H1 (cell line): ENCODE measurements around the gene CCDC197.

Source experiments
- ATF2 ChIP-seq: IDR thresholded peaks from 2 replicates; pipeline ENCODE4 v1.6.1; 2012; ENCODE audit warnings: low read length, inconsistent platforms
- GABPA ChIP-seq: IDR thresholded peaks from 2 replicates; pipeline ENCODE4 v1.6.1; 2011; ENCODE audit warnings: mild to moderate bottlenecking, low read length, moderate library complexity, borderline replicate concordance; ENCODE audit not compliant: insufficient read depth

GRCh38 chr14:93989939-93990338 lies 7.2 kb upstream of the CCDC197 start:
- TF ChIP-seq ATF2 (no peak), GABPA (no peak)
